Progenitor cell of endocrine pancreas (in vitro differentiated cells): ENCODE measurements around the gene MAL. TPM values are rescaled to one million over a fixed set of nuclear protein-coding genes. Genes with fewer than 3 reads are reported as not detected.

Experiments
- DNase-seq: peaks from one replicate; pipeline ENCODE4 v3.0.0; 2021; ENCODE audit warnings: low spot score; ENCODE audit not compliant: unreplicated experiment
- H3K27ac Mint-ChIP-seq: 2 replicates; pipeline ENCODE4 v1.8.0; 2021; ENCODE audit warnings: mild to moderate bottlenecking, moderate library complexity, mixed read lengths
- H3K27me3 Mint-ChIP-seq: 2 replicates; pipeline ENCODE4 v1.8.0; 2021; ENCODE audit warnings: mixed read lengths
- H3K36me3 Mint-ChIP-seq: 2 replicates; pipeline ENCODE4 v1.8.0; 2022; ENCODE audit warnings: mixed read lengths; ENCODE audit not compliant: insufficient read depth
- H3K4me1 Mint-ChIP-seq: 2 replicates; pipeline ENCODE4 v1.8.0; 2021; ENCODE audit warnings: low read depth, mixed read lengths
- H3K4me3 Mint-ChIP-seq: 2 replicates; pipeline ENCODE4 v1.8.0; 2021; ENCODE audit warnings: low read depth, mild to moderate bottlenecking, moderate library complexity, mixed read lengths
- H3K9me3 Mint-ChIP-seq: 2 replicates; pipeline ENCODE4 v1.8.0; 2021; ENCODE audit warnings: low read depth, mixed read lengths
- total RNA-seq: library from RNA; stranded (reverse); gene quantifications from 2 replicates; pipeline ENCODE4 v1.2.1, GENCODE V29; 2021
- TF ChIP-seq, protein P1 (sequence below): fragments of 200-600 bp; sonication (generic); IDR thresholded peaks from one replicate; pipeline ENCODE4 v1.5.0; 2021; ENCODE audit warnings: antibody characterized with exemption, mild to moderate bottlenecking; ENCODE audit not compliant: unreplicated experiment

MAL gene
- total RNA-seq, 1 donor from 2014 or later = not detected

DNA sequence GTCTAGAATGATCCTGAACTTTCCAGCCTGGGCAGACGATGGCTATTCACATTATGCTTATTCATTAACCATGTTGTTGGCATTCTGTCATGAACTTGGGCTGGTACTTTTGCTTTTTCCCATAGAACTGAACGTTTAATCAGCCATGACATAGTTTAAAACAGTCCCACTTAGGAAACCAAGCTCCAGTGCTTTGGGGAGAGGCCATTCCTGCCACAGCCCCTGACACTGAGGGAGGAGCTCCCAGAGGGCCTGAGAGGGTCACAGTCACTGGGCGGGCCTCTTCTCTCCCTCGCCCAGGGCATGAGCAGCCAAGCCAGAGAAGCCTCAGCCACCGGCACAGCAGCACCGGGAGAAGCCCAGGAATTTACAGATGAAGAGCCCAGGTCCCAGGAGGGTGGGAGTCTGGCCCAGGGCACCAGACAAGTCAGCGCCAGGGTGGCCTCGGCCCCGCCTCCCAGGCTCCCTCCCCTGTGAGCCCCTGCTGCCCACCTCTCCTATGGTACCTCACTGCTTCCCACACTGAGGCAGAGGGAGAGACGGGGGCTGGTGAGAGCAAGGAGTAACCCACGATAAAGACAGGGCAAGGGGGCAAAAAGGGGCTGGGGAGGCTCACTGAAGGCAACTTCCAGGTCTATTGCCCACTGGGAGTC lies 33.6 kb downstream of the MAL start:
- Mint-ChIP-seq H3K36me3 (no peaks in the 10 kb centered on the region), H3K4me3 (no peak overlapping the region), H3K4me1 (peaks cover 12% of the 10 kb centered on the region), H3K27ac (no peak overlapping the region), H3K27me3 (peaks cover 24% of the 10 kb centered on the region), H3K9me3 (no peaks in the 10 kb centered on the region)
- TF ChIP-seq, protein P1, sequence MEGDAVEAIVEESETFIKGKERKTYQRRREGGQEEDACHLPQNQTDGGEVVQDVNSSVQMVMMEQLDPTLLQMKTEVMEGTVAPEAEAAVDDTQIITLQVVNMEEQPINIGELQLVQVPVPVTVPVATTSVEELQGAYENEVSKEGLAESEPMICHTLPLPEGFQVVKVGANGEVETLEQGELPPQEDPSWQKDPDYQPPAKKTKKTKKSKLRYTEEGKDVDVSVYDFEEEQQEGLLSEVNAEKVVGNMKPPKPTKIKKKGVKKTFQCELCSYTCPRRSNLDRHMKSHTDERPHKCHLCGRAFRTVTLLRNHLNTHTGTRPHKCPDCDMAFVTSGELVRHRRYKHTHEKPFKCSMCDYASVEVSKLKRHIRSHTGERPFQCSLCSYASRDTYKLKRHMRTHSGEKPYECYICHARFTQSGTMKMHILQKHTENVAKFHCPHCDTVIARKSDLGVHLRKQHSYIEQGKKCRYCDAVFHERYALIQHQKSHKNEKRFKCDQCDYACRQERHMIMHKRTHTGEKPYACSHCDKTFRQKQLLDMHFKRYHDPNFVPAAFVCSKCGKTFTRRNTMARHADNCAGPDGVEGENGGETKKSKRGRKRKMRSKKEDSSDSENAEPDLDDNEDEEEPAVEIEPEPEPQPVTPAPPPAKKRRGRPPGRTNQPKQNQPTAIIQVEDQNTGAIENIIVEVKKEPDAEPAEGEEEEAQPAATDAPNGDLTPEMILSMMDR = no peak
- no peak for DNase-seq

DNA sequence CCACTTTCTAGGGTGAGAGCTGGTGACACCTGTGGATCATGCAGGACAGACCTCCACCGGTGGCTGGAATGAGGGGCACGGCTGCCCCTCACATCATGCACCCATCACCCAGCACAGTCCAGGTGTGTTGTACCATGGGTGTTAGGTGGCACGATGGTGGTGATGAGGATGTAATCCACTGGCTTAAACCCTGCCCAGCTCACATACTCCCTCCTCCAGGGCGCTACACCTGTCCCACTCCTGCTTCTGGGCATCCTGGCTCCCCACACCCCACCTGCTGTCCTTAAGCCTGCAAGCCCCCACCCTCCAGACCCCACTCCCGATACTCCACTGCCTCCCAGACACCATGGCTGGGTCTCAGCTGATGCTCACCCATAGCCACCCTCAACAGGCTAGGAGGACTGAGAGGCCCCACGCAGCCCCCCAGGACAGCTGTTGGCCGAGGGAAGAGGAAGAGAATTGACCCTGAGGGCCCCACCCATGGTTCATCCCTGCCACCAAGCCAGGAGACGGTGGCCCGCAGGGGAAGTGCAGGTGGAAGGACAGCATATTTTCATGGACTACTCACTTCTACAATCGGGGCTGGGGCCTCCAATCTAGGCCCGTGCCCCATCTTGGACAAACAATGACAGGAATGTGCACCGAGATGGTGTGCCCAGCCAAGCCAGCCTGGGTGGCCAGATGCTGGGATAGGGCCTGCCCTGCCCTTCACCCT lies 34.3 kb downstream of the MAL start:
- TF ChIP-seq, protein P1 = no peak
- no peaks in the 10 kb centered on the region for H3K9me3 Mint-ChIP-seq
- H3K27ac Mint-ChIP-seq = no peak overlapping the region
- DNase-seq = no peak
- H3K4me3 Mint-ChIP-seq = no peak overlapping the region
- H3K4me1 Mint-ChIP-seq = peaks cover 12% of the 10 kb centered on the region
- peaks cover 20% of the 10 kb centered on the region for H3K27me3 Mint-ChIP-seq
- H3K36me3 Mint-ChIP-seq = no peaks in the 10 kb centered on the region

DNA sequence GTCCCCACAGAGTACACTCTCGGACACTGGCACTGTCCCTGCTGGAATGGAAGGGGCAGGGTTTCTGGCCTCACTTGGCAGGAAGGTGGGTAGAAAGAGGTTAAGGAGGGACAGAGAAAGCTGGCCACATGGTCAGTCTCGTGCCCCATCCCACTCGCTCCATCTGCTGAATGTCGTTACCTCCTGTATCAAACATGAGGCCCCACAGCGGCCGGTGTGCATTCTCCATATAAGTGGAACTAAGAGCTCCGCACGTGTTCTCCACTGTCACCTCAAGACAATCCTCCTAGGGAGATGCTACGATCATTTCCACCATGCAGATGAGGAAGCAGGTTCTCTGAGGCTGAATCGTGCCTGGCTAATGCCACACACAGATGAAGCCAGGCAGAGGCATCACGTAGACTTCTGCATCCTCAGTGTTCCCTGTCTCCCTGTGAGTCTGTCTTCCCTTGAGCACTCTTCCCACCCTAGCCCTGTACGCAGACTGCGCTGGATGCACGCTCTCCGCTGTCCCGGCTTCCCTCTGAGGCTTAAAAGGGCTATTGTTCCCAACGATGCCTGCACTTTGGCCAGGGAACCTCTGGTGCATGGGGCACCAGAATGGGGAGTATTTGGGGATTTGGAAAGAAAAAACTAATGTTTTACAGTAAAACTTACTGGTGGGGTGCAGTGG lies 35.1 kb downstream of the MAL start:
- H3K27ac Mint-ChIP-seq = no peak overlapping the region
- TF ChIP-seq, protein P1 = no peak
- H3K4me3 Mint-ChIP-seq = no peak overlapping the region
- no peaks in the 10 kb centered on the region for H3K36me3 Mint-ChIP-seq
- no peak for DNase-seq
- no peaks in the 10 kb centered on the region for H3K9me3 Mint-ChIP-seq
- peaks cover 12% of the 10 kb centered on the region for H3K27me3 Mint-ChIP-seq
- H3K4me1 Mint-ChIP-seq = peaks cover 12% of the 10 kb centered on the region

DNA sequence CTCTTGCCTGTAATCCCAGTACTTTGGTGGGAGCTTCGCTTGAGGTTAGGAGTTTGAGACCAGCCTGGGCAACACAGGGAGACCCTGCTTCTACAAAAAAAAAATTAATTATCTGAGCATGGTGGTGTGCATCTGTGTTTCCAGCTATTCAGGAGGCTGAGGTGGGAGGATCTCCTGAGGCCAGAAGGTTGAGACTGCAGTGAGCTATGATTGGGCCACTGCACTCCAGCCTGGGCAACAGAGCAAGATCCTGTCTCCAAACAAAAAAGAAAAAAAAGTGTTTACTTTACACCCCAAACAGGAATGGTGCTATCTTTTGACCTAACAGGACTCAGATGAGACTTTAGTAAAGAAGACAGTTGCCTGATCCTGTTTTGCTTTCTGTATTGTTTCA lies 35.6 kb downstream of the MAL start:
- TF ChIP-seq, protein P1 = no peak
- Mint-ChIP-seq H3K36me3 (no peaks in the 10 kb centered on the region), H3K27me3 (peaks cover 7% of the 10 kb centered on the region), H3K4me1 (peaks cover 12% of the 10 kb centered on the region), H3K4me3 (no peak overlapping the region), H3K27ac (no peak overlapping the region), H3K9me3 (no peaks in the 10 kb centered on the region)
- no peak for DNase-seq

DNA sequence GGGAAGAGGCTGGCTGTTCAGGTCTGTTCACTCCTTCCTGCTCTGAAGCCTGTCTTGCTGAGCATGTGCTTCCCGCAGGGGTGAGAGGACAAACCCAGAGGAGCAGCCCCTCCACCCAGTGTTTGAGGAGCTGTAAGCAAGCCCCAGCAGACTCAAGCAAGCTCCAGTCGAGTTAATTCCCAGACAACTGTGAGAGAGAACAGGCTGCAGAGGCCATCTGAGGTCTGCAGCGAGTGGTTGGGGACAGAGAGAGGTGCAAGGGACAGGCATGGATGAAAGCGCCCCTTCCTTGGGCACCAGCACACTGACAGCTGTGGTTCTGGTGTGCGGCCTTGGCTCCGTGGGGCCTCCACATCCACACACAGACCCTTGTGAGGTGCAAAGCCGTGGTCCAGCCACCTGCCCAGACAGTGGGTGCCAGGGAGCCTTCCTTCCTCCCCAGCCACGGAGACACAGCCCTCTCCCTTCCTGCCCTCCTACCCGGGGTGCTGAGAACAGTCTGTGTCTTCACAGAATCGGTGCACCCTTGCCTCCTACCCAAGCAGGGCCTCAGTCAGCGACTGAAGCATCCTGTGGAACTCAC lies 36.2 kb downstream of the MAL start:
- Mint-ChIP-seq H3K36me3 (no peaks in the 10 kb centered on the region), H3K4me1 (peaks cover 12% of the 10 kb centered on the region), H3K4me3 (no peak overlapping the region), H3K27ac (no peak overlapping the region), H3K9me3 (no peaks in the 10 kb centered on the region), H3K27me3 (peaks cover 7% of the 10 kb centered on the region)
- DNase-seq = no peak
- TF ChIP-seq, protein P1 = no peak
